NOMO-1 treated with dmso at 0.1 percent for 144 hours (cell line): ENCODE measurements around the gene MUSTN1.
A peak's percentile ranks its signal among the peaks of the same experiment; 100 is the strongest.

Experiments
- DNase-seq: peaks from one replicate; lab custom pipeline; 2025; ENCODE audit not compliant: unreplicated experiment; lab: John Stamatoyannopoulos, UW

The MUSTN1 gene

GRCh38 chr3:52836471-52836845, 1.6 kb upstream of the MUSTN1 start:
- DNase-seq, result no peak

DNA sequence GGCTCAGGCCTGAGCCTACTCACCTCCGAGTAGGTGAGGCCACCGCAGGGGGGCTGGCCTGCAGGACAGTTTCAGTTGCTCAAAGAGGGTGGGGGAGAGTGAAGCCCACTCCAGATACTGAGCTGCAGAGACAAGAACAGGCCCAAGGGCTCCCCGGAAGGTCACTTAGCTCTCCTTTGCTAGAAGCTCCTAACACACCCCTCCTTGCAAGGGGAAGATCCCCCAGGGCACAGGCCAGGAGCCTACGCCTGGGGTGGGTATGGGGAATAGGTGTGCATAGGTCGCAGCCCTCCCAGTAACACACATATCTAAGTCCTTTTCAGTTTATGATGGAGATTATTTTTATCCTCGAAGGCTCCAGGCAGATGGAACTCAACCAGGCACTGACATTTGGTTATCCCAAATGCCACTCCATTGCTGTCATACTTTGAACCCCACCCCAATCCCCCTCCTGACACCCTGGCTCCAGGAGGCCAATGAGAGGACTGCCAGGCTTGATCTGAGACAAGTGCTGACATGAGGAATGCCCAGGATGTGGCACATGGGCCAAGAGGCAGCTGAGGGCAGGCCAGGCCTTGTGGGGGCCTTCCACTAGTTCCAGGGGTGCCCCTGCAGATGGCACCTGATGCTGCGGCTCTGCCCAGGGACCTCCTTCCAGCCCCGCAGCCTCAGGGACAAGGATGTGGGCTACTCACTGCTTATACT, 1.1 kb upstream of the MUSTN1 start:
- no peak for DNase-seq

- no peak for DNase-seq
Observed at GRCh38 chr3:52833202-52833601, 1.6 kb downstream of the MUSTN1 start.

GRCh38 chr3:52831500-52832301, 3.1 kb downstream of the MUSTN1 start:
- DNase-seq, result no peak

DNA sequence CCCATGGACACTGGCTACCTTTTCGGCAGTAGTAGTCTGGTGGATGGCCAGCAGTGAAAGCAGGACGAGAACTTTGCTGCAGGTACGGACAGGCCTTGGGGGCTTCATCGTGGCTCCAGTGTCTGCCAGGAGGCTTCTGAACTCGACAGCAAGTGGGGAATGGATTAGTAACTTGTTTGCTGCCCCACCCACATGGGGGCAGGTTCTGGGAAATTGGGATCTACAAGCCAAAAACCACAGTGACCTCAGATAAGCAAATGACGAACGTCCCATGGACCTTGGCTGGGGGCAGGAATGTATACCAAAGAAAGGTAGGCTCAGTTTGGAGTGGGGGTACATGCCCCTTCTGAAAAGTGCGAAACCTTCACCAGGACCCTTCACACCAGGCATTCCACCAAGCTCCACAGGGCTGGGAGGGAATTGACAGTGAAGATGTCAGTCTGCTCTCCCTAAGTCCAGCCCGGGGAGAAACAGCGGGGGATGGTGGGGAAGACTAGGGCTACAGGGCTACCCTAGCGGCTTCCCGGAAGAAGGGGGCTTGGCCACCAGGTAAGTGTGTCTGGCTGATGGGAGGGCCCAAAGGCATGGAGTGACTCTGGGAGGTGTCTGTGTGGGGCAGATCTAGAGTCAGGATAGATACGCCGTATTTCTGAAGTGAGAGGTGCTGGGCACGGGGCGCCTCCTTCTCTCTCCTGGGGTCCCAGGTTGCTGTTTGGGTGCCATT, 4.1 kb downstream of the MUSTN1 start, which contains the start of gene ITIH4:
Gene ITIH4 (minus strand): TSS at position 138 of the 724 bp plus-strand sequence. CDS start 30 bp downstream, at position 108.
- DNase-seq, result no peak

GRCh38 chr3:52829906-52830463, 4.8 kb downstream of the MUSTN1 start:
- DNase-seq, result peak; percentile 64

GRCh38 chr3:52829482-52829881, 5.3 kb downstream of the MUSTN1 start:
- DNase-seq, result no peak

DNA sequence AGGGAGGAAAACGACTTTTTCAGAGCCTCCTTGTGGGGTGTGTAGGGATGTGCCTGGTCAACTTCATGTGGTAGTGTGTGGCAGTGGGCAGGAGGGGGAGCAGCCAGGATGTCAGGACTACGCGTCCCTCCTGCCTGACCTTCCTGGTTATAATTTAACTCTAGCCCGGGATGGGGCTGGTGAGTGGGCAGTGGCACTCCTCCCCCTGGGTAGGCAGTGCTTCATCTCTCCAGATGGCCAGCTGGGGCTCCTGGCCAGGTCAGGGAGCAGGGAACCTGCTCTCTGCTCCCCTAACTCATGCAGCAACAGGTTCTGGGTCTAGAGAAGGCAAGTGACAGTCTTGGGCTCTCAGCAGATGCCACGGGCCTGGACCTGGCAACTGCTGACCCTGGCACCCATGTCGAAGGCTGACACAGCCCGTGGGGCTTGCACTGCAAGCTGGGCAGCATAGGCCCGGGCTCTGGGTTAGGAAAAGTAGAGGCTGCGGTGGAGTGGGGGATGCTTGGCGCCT, 6.9 kb downstream of the MUSTN1 start:
- DNase-seq, result no peak

DNA sequence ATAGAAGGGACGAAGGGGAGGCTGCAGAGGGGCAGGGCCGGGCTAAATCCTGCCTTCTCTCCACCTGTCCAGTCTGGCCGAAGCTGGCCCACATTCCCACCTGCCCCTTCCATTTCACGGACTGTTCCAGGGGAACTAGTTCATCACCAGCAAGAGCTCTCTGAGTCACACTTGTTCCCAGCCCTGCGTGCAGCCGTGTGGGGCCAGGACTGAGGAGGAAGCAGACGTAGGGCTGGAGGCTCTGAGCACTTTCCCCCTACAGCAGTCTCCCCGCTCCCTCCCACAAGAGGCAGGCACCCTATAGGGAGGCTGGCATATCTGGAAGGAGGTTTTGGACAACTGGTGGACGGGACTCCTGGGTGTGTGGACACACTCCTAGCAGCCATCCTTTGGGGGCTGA, 7.4 kb downstream of the MUSTN1 start:
- DNase-seq, result peak; percentile 44

- DNase-seq, result no peak
Observed at GRCh38 chr3:52824037-52824436, 10.8 kb downstream of the MUSTN1 start.

DNA sequence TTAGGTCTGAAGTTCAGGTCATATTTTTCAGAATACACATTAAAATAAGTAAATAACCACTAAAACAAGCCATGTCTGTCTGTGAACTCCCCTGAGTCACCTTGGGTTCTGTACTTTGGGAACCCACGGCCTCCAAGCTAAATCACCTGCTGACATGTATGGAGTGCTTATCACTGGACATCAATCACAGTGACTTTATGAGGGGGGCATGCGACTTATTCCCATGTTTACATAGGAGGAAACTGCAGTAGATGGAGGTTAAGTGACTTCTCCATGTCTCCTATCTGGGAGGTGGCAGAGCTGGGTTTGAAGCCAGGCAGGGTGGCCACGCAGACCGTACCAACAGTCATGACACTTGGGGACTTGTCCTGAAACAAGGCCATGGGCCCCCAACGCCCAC, 12.5 kb downstream of the MUSTN1 start:
- DNase-seq, result no peak

GRCh38 chr3:52820736-52821135, 14.1 kb downstream of the MUSTN1 start:
- DNase-seq, result no peak

DNA sequence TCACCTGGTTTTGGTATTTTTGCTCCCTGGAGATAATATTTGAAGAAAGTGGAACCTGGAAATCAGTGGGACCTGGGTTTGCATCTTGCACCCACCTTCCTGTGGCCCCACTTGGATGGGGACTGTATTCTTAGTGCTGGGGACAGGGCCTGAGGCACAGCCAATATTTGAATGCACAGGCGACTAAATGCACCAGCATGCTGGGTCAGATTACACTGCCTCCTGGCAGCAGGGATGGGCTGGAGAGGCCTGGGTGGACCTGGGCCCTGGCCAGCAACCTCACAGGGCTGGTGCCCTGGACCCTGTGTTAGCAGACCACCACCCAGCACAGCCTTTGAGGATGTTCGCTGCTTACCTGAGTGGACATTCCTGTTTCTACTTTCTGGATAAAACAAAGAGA, 14.9 kb downstream of the MUSTN1 start:
- no peak for DNase-seq

GRCh38 chr3:52817860-52818259, 17.0 kb downstream of the MUSTN1 start:
- DNase-seq, result no peak

DNA sequence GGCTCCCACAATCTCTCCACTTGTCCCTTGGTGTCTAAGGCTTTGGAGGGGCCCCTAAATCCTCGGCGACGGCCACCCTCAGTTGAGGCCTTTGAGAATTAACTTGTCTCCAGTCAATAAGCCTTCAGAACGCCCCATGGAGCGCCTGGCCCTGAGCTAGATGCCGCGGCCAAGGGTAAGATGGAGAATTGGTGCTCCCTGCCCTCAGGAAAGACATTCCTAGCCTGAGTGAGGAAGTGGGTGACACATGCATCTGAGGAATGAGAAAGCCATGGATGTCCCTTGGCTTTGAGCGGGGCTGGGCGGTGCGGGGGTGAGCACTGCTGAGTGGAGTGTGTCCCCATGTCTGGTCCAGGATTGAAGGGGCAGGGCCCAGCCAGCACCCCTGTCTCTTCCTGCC, 17.6 kb downstream of the MUSTN1 start:
- no peak for DNase-seq

GRCh38 chr3:52816654-52817053, 18.2 kb downstream of the MUSTN1 start:
- DNase-seq, result no peak

DNA sequence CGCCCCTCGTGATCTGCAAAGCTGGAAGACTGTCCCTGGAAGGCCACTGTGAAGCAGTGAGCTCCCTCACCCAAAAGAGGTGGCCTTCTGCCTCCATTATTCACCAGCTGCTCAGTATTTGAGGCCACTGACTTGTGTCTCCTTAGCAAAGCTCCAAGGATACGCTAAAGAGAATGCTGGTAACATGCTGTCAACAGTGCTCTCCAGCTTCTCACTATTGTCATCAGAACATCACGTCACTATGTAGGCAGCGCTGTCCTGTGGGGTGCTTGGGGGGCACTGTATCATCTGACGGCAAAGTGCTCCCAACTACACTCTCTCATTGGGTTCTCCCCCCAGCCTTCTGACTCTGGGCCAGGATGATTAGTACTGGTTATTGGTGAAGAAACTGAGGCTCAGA, 18.6 kb downstream of the MUSTN1 start:
- DNase-seq, result no peak

- DNase-seq, result no peak
Observed at GRCh38 chr3:52813810-52814209, 21.0 kb downstream of the MUSTN1 start.

DNA sequence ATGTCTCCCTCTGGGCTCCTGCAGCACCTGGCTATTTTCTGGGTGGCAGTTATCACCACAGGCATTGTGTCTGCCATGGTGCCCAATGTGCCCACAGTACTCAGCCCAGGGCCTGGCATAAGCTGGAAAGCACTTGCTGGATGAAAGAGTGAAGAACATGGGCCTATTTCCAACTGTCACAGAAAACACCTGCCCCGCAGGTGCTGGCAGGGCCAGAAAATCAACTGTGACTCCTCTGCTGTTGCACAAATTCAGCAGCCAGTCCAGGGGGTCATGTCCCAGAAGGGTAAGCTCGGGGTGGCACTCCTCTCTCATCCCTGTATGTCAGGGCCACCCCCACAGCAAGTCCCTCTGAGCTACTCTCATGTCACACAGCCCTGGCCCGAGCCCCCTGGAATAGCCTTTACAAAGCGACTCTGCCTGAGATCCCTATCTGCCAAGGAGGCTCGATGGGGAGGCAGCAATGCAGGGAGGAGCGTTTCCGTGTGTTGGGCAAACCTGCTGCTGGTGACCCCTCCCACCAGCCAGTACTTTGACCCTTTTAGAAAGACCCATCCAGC, 23.3 kb downstream of the MUSTN1 start:
- DNase-seq, result no peak

- DNase-seq, result no peak
Observed at GRCh38 chr3:52810923-52811322, 23.9 kb downstream of the MUSTN1 start.
